H1 (cell line): ENCODE measurements around the gene ADAMTS6. TPM values are rescaled to one million over a fixed set of nuclear protein-coding genes. Genes with fewer than 3 reads are reported as not detected.

Experiments used
- SIN3A ChIP-seq, 2 experiments: IDR thresholded peaks in 1 of 2; conservative IDR thresholded peaks in 1 of 2; 2 replicates each; pipeline ENCODE4 v1.6.1; 2011 to 2012; ENCODE audit warnings: low read length in 2 of 2, improper control_type of control experiment in 1 of 2, low read depth in 1 of 2, mild to moderate bottlenecking in 1 of 2
- polyA plus RNA-seq, 7 experiments: library from polyadenylated mRNA; depleted of rRNA in 3 of 7; stranded (reverse) in 5 of 7; unstranded in 2 of 7; fragments of >200 nt in 5 of 7; fragments of 200-250 nt in 2 of 7; gene quantifications; 1 replicate in 5 of 7; 2 replicates in 1 of 7; 4 replicates in 1 of 7; pipeline versions ENCODE4 v1.2.1 to v1.2.3, GENCODE V29; 2011 to 2013; ENCODE audit warnings: missing spikeins in 2 of 7, mixed read lengths in 2 of 7
- total RNA-seq: library from RNA; stranded (reverse); fragmentation: NEBNext Ultra II Directional; extraction: Animal tissue kit (Norgen Biotek cat#: 25700); gene quantifications from 2 replicates; pipeline ENCODE4 v1.2.1, GENCODE V29; 2021

The ADAMTS6 gene
- total and polyA plus RNA-seq, 2 of the 8 experiments (the other 6 are each of a cell fraction or from before 2014, with no cell fraction given): 0.74 to 2.4 TPM

- no peak for TF ChIP-seq SIN3A (conservative IDR thresholded peaks at IDR 0.05 in 1 of 2, IDR thresholded peaks at IDR 0.05 in 1 of 2; ENCODE audit: low read depth in 1 of 2, low read length in 2 of 2)
- TF ChIP-seq, all 59 proteins: peak for 0
Observed at GRCh38 chr5:65137631-65138030, 344.1 kb downstream of the ADAMTS6 start (continued).
